Liver (tissue), 9 donors: Measurements from ENCODE around the gene CPT1B. TPM values are rescaled to one million over a fixed set of nuclear protein-coding genes. Genes with fewer than 3 reads are reported as not detected.

Experiments
- DNase-seq: peaks from one replicate; pipeline ENCODE4 v3.0.0-alpha.2; 2017; ENCODE audit warnings: low spot score
- H3K27ac ChIP-seq, 2 donors: one replicate each; pipeline ENCODE4 v1.7.0; 2013; ENCODE audit warnings: inconsistent platforms in 2 of 2, low read length in 2 of 2, control low read depth in 1 of 2, low read depth in 1 of 2, mild to moderate bottlenecking in 1 of 2
- H3K27me3 ChIP-seq, 4 donors: one replicate each; pipeline versions ENCODE4 v1.6.1 to v1.7.0; 2013; ENCODE audit warnings: low read length in 3 of 4, inconsistent platforms in 1 of 4, mild to moderate bottlenecking in 1 of 4, moderate library complexity in 1 of 4; ENCODE audit not compliant: control insufficient read depth in 4 of 4, insufficient read depth in 4 of 4
- H3K36me3 ChIP-seq, 4 donors: one replicate each; pipeline versions ENCODE4 v1.6.1 to v1.7.0; 2013; ENCODE audit warnings: low read length in 3 of 4, mild to moderate bottlenecking in 3 of 4, low read depth in 1 of 4, moderate library complexity in 1 of 4; ENCODE audit not compliant: control insufficient read depth in 4 of 4, insufficient read depth in 3 of 4
- H3K4me1 ChIP-seq, 4 donors: one replicate each; pipeline versions ENCODE4 v1.6.1 to v1.7.0; 2013; ENCODE audit warnings: low read length in 3 of 4, mild to moderate bottlenecking in 3 of 4, moderate library complexity in 1 of 4; ENCODE audit not compliant: control insufficient read depth in 4 of 4, insufficient read depth in 4 of 4
- H3K4me3 ChIP-seq, 3 donors: one replicate each; pipeline versions ENCODE4 v1.6.1 to v1.7.0; 2013; ENCODE audit warnings: low read length in 3 of 3, control low read depth in 1 of 3, low read depth in 1 of 3, mild to moderate bottlenecking in 1 of 3
- H3K9ac ChIP-seq, 2 donors: one replicate each; pipeline ENCODE4 v1.7.0; 2013; ENCODE audit warnings: low read length in 2 of 2, mild to moderate bottlenecking in 2 of 2, moderate library complexity in 2 of 2, control low read depth in 1 of 2, low read depth in 1 of 2
- H3K9me3 ChIP-seq, 4 donors: one replicate each; pipeline versions ENCODE4 v1.6.1 to v1.7.0; 2013; ENCODE audit warnings: low read length in 3 of 4; ENCODE audit not compliant: control insufficient read depth in 4 of 4
- EGR1 ChIP-seq, 2 donors: IDR thresholded peaks; 2 replicates each; pipeline ENCODE4 v1.6.1; 2016 to 2018; ENCODE audit warnings: antibody characterized with exemption in 2 of 2, low read depth in 2 of 2
- FOXA1 ChIP-seq: IDR thresholded peaks from 2 replicates; pipeline ENCODE4 v1.6.1; 2016; ENCODE audit warnings: antibody characterized with exemption
- FOXA2 ChIP-seq: IDR thresholded peaks from 2 replicates; pipeline ENCODE4 v1.6.1; 2016; ENCODE audit warnings: antibody characterized with exemption
- GABPA ChIP-seq, 2 donors: IDR thresholded peaks in 1 of 2; conservative IDR thresholded peaks in 1 of 2; 2 replicates each; pipeline ENCODE4 v1.6.1; 2016; ENCODE audit warnings: antibody characterized with exemption in 2 of 2, mild to moderate bottlenecking in 1 of 2, moderate library complexity in 1 of 2
- HNF4A ChIP-seq, 2 donors: conservative IDR thresholded peaks; 2 replicates each; pipeline ENCODE4 v1.6.1; 2016; ENCODE audit warnings: antibody characterized with exemption in 2 of 2, mild to moderate bottlenecking in 2 of 2
- HNF4G ChIP-seq: IDR thresholded peaks from 2 replicates; pipeline ENCODE4 v1.6.1; 2016; ENCODE audit warnings: antibody characterized with exemption
- JUND ChIP-seq, 2 donors: IDR thresholded peaks; 2 replicates each; pipeline ENCODE4 v1.6.1; 2016; ENCODE audit warnings: antibody characterized with exemption in 2 of 2
- NR2F2 ChIP-seq: IDR thresholded peaks from 2 replicates; pipeline ENCODE4 v1.6.1; 2016; ENCODE audit warnings: antibody characterized with exemption
- RAD21 ChIP-seq, 2 donors: IDR thresholded peaks; 2 replicates each; pipeline ENCODE4 v1.6.1; 2016; ENCODE audit warnings: antibody characterized with exemption in 2 of 2, mild to moderate bottlenecking in 2 of 2
- RXRA ChIP-seq, 2 donors: IDR thresholded peaks; 2 replicates each; pipeline ENCODE4 v1.6.1; 2017 to 2018; ENCODE audit warnings: antibody characterized with exemption in 2 of 2, mild to moderate bottlenecking in 1 of 2
- SP1 ChIP-seq: IDR thresholded peaks from 2 replicates; pipeline ENCODE4 v1.6.1; 2018; ENCODE audit warnings: antibody characterized with exemption, mild to moderate bottlenecking
- TAF1 ChIP-seq: conservative IDR thresholded peaks from 2 replicates; pipeline ENCODE4 v1.6.1; 2016; ENCODE audit warnings: antibody characterized with exemption, mild to moderate bottlenecking
- YY1 ChIP-seq: IDR thresholded peaks from 2 replicates; pipeline ENCODE4 v1.6.1; 2016; ENCODE audit warnings: antibody characterized with exemption, mild to moderate bottlenecking
- WGBS: extraction: QIAGEN DNeasy Blood & Tissue Kit; methylation state at CpG from one replicate; pipeline ENCODE4 v1.1.7; 2013; 5-methylcytosine and 5-hydroxymethylcytosine counted together
- polyA plus RNA-seq, 2 donors: library from polyadenylated mRNA; stranded (reverse) in 1 of 2; unstranded in 1 of 2; fragments of 200-250 nt in 1 of 2; fragments of >200 nt in 1 of 2; fragmentation: Nextera tagmentation in 1 of 2; extraction: Ambion mirVana in 1 of 2; gene quantifications; one replicate each; pipeline versions ENCODE4 v1.2.1 to v1.2.3, GENCODE V29; 2013 to 2015
- total RNA-seq, 2 donors: library from RNA; depleted of rRNA; stranded (reverse); fragments of >200 nt; gene quantifications; one replicate each; pipeline ENCODE4 v1.2.3, GENCODE V29; 2014
- TF ChIP-seq, protein P1 (sequence below): IDR thresholded peaks from 2 replicates; pipeline ENCODE4 v1.6.1; 2016; ENCODE audit warnings: antibody characterized with exemption
- TF ChIP-seq, protein P2 (sequence below): IDR thresholded peaks from 2 replicates; pipeline ENCODE4 v1.6.1; 2016; ENCODE audit warnings: antibody characterized with exemption
- TF ChIP-seq, protein P3 (sequence below): IDR thresholded peaks from 2 replicates; pipeline ENCODE4 v1.6.1; 2016; ENCODE audit warnings: antibody characterized with exemption
- TF ChIP-seq, protein P4 (sequence below): IDR thresholded peaks from 2 replicates; pipeline ENCODE4 v1.6.1; 2016; ENCODE audit warnings: antibody characterized with exemption, mild to moderate bottlenecking
- TF ChIP-seq, protein P5 (sequence below): fragments of 150-350 bp; IDR thresholded peaks from 2 replicates; pipeline ENCODE4 v1.5.1; 2017; ENCODE audit warnings: improper control_type of control experiment, low read depth, low read length; ENCODE audit not compliant: missing input control
- donor health status: healthy.
- donor health status: healthy.
- donor health status: healthy.
- donor health status: healthy.
- donor health status: healthy.

Gene CPT1B
- total and polyA plus RNA-seq, 4 donors = 3.0 to 13.6 (median 4.9) TPM

GRCh38 chr22:50613291-50613981 lies 35.2 kb upstream of the CPT1B start:
- Histone ChIP-seq H3K9me3 (no peaks in the 10 kb centered on the region), H3K4me3 (no peak overlapping the region), H3K9ac (peak overlapping the region in 1 of 2 donors; percentile 20), H3K36me3 (no peaks in the 10 kb centered on the region), H3K27me3 (no peaks in the 10 kb centered on the region), H3K4me1 (peaks cover 5 to 11% (median 7%) of the 10 kb centered on the region in 4 donors), H3K27ac (peak overlapping the region; percentile 32 to 70)
- no peak for DNase-seq
- TF ChIP-seq EGR1 (IDR thresholded peaks at IDR 0.05; ENCODE audit: low read depth in 2 of 2) (no peak), FOXA2 (peak; percentile 63), FOXA1 (peak; percentile 71), HNF4A (conservative IDR thresholded peaks at IDR 0.05) (peak; percentile 27 to 50), RAD21 (IDR thresholded peaks at IDR 0.05) (peak in 1 of 2 donors; percentile 65), YY1 (no peak), HNF4G (no peak), NR2F2 (no peak), GABPA (IDR thresholded peaks at IDR 0.05 in 1 of 2, conservative IDR thresholded peaks at IDR 0.05 in 1 of 2) (peak in 1 of 2 donors; percentile 63), RXRA (IDR thresholded peaks at IDR 0.05) (peak; percentile 91 to 95), TAF1 (no peak), SP1 (peak; percentile 73), JUND (IDR thresholded peaks at IDR 0.05) (no peak)
- TF ChIP-seq, protein P1, sequence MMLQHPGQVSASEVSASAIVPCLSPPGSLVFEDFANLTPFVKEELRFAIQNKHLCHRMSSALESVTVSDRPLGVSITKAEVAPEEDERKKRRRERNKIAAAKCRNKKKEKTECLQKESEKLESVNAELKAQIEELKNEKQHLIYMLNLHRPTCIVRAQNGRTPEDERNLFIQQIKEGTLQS = no peak
- TF ChIP-seq, protein P2, sequence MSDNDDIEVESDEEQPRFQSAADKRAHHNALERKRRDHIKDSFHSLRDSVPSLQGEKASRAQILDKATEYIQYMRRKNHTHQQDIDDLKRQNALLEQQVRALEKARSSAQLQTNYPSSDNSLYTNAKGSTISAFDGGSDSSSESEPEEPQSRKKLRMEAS = no peak
- TF ChIP-seq, protein P3, sequence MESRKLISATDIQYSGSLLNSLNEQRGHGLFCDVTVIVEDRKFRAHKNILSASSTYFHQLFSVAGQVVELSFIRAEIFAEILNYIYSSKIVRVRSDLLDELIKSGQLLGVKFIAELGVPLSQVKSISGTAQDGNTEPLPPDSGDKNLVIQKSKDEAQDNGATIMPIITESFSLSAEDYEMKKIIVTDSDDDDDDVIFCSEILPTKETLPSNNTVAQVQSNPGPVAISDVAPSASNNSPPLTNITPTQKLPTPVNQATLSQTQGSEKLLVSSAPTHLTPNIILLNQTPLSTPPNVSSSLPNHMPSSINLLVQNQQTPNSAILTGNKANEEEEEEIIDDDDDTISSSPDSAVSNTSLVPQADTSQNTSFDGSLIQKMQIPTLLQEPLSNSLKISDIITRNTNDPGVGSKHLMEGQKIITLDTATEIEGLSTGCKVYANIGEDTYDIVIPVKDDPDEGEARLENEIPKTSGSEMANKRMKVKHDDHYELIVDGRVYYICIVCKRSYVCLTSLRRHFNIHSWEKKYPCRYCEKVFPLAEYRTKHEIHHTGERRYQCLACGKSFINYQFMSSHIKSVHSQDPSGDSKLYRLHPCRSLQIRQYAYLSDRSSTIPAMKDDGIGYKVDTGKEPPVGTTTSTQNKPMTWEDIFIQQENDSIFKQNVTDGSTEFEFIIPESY = no peak
- TF ChIP-seq, protein P4, sequence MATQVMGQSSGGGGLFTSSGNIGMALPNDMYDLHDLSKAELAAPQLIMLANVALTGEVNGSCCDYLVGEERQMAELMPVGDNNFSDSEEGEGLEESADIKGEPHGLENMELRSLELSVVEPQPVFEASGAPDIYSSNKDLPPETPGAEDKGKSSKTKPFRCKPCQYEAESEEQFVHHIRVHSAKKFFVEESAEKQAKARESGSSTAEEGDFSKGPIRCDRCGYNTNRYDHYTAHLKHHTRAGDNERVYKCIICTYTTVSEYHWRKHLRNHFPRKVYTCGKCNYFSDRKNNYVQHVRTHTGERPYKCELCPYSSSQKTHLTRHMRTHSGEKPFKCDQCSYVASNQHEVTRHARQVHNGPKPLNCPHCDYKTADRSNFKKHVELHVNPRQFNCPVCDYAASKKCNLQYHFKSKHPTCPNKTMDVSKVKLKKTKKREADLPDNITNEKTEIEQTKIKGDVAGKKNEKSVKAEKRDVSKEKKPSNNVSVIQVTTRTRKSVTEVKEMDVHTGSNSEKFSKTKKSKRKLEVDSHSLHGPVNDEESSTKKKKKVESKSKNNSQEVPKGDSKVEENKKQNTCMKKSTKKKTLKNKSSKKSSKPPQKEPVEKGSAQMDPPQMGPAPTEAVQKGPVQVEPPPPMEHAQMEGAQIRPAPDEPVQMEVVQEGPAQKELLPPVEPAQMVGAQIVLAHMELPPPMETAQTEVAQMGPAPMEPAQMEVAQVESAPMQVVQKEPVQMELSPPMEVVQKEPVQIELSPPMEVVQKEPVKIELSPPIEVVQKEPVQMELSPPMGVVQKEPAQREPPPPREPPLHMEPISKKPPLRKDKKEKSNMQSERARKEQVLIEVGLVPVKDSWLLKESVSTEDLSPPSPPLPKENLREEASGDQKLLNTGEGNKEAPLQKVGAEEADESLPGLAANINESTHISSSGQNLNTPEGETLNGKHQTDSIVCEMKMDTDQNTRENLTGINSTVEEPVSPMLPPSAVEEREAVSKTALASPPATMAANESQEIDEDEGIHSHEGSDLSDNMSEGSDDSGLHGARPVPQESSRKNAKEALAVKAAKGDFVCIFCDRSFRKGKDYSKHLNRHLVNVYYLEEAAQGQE = peak; percentile 76
- TF ChIP-seq, protein P5, sequence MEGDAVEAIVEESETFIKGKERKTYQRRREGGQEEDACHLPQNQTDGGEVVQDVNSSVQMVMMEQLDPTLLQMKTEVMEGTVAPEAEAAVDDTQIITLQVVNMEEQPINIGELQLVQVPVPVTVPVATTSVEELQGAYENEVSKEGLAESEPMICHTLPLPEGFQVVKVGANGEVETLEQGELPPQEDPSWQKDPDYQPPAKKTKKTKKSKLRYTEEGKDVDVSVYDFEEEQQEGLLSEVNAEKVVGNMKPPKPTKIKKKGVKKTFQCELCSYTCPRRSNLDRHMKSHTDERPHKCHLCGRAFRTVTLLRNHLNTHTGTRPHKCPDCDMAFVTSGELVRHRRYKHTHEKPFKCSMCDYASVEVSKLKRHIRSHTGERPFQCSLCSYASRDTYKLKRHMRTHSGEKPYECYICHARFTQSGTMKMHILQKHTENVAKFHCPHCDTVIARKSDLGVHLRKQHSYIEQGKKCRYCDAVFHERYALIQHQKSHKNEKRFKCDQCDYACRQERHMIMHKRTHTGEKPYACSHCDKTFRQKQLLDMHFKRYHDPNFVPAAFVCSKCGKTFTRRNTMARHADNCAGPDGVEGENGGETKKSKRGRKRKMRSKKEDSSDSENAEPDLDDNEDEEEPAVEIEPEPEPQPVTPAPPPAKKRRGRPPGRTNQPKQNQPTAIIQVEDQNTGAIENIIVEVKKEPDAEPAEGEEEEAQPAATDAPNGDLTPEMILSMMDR = no peak
- WGBS = 44% methylated on average over 22 of the region's 22 CpGs
